GM13977 (cell line): ENCODE data around the gene SWT1.

Source experiments
- DNase-seq: peaks from one replicate; pipeline ENCODE4 v3.0.0; 2012; ENCODE audit warnings: low spot score
- CTCF ChIP-seq: IDR thresholded peaks from 2 replicates; pipeline ENCODE4 v1.5.1; 2012; ENCODE audit warnings: mild to moderate bottlenecking, control low read depth; ENCODE audit not compliant: insufficient read depth; ENCODE audit errors: extremely low read depth, missing control alignments
- in situ Hi-C: fragments of 300-500 bp; cut with MboI; formaldehyde crosslinking; loops from one replicate; pipeline ENCODE4 v1.12.0; 2022; ENCODE audit warnings: low sequenced_read_pairs, low pct_unique_long_range_greater_than_20kb, mixed read lengths, inconsistent platforms; ENCODE audit not compliant: unreplicated experiment

The SWT1 gene

GRCh38 chr1:185257950-185258208 lies 100.9 kb downstream of the SWT1 start:
- in situ Hi-C loops: no loop called here
- DNase-seq: no peak
- TF ChIP-seq CTCF: no peak

GRCh38 chr1:185258676-185259075 lies 101.7 kb downstream of the SWT1 start:
- in situ Hi-C loops: no loop called here
- TF ChIP-seq CTCF: no peak
- no peak for DNase-seq

DNA sequence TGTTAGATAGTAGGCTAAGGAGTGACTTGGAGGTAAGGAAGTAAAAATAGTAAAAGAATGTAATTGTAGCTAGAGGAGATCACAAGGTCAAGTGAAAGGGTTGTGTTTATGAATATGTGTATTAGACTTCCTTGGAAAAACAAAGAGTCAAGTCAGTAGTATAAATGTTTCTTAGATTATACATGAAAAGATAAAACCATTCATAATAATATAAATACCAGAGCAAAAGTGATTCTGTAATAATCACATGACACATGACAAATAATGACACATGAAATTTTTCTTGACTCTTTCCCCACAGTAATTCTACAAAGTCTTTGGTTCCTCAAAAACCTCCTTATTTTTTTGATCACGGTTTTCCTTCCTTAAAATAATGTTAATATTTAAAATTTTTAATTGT lies 103.6 kb downstream of the SWT1 start:
- TF ChIP-seq CTCF: no peak
- in situ Hi-C loops: no loop called here
- DNase-seq: no peak

DNA sequence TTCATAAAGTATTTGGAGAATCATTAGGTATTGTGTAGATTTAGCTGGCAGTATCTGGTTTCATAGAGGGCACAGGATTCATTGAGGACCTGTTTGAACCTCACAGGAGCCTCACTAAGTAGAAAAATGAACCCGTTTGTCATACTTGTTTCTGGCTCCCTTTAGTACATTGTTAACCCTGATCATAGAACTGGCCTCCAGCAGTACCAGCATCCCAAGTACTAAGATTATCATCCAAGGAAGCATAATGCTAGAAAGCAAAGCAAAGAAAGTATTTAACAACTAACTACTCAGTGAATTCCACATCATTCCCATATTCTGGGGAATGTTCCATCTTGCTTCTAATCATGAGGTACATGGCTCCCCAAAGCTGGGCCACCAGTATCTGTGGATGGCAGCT lies 105.2 kb downstream of the SWT1 start:
- no peak for TF ChIP-seq CTCF
- no peak for DNase-seq
- in situ Hi-C loops: no loop called here

GRCh38 chr1:185263292-185263691 lies 106.3 kb downstream of the SWT1 start:
- TF ChIP-seq CTCF: no peak
- in situ Hi-C loops: no loop called here
- no peak for DNase-seq

DNA sequence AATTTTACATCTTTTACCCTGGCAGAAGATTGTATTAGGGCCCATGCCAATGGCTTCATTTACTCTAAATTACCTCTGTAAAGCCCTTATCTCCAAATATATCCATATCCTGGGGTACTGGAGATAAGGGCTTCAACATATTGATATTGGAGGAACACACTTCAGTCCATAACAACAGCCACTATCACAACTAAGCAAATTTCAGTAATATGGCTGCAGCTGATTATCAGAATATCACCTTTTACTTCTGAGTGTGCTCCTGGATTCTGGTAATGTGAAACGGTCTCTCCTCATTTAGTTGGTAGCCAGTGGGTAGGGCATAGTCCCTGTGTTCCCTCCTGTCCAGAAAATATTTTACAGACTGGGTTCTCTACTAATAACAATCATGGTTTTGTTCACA lies 106.8 kb downstream of the SWT1 start:
- no peak for TF ChIP-seq CTCF
- in situ Hi-C loops: no loop called here
- no peak for DNase-seq

DNA sequence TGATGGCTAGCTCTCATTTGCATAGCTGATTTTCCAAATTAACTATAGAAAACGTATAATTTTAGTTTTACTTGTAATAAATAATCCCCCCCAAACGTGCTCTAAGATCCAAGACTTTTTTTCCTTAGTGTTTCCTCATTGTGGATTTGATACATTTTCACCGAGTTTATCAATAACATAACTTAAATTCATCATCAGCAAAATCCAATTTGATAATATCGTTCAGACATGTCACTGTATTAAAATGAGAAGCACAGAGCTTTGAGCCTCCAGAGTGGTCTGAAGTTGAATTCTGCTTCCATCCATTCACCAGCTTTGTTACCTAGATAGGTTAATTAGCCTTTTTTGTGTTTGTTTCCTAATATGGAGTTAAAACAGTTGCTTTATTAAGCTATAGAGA lies 108.3 kb downstream of the SWT1 start:
- in situ Hi-C loops: no loop called here

More for the DNA sequence above, 108.3 kb downstream of the SWT1 start:
- no peak for DNase-seq
- no peak for TF ChIP-seq CTCF
